Natural killer cell treated with Interleukin-12 subunit alpha and Interleukin-12 subunit beta and Interleukin-15 and Interleukin-18, amount 100 ng/mL, for 72 hours (primary cell): ENCODE results near the gene CENPI. TPM values are rescaled to one million over a fixed set of nuclear protein-coding genes. Genes with fewer than 3 reads are reported as not detected.
"Not testable (repeated sequence)": the region's sequence is repeated elsewhere in the genome, so short reads cannot be mapped to it uniquely, and the experiment has no call there.

Experiments used
- ATAC-seq, 2 donors: fragments of 150-1000 bp; cut with Tn5 transposase in 1 of 2; sonication (Bioruptor Pico), chemical (Tn5 transposase) in 1 of 2; 2 replicates each; pipeline ENCODE4 v1.10.0; 2021
- DNase-seq: peaks from one replicate; pipeline ENCODE4 v3.0.0; 2022; ENCODE audit warnings: low spot score
- H3K27ac Mint-ChIP-seq, 2 donors: 1 replicate in 1 of 2; 2 replicates in 1 of 2; pipeline ENCODE4 v1.8.0; 2022; ENCODE audit warnings: mixed read lengths in 2 of 2, mild to moderate bottlenecking in 1 of 2, moderate library complexity in 1 of 2
- H3K27me3 Mint-ChIP-seq, 2 donors: 1 replicate in 1 of 2; 2 replicates in 1 of 2; pipeline ENCODE4 v1.8.0; 2022; ENCODE audit warnings: mixed read lengths in 2 of 2
- H3K36me3 Mint-ChIP-seq: one replicate; pipeline ENCODE4 v1.8.0; 2022; ENCODE audit warnings: mixed read lengths
- H3K4me1 Mint-ChIP-seq, 2 donors: 1 replicate in 1 of 2; 2 replicates in 1 of 2; pipeline ENCODE4 v1.8.0; 2022; ENCODE audit warnings: low read depth in 2 of 2, mixed read lengths in 2 of 2, mild to moderate bottlenecking in 1 of 2
- H3K4me3 Mint-ChIP-seq: one replicate; pipeline ENCODE4 v1.8.0; 2022; ENCODE audit warnings: mixed read lengths
- H3K9me3 Mint-ChIP-seq: 2 replicates; pipeline ENCODE4 v1.8.0; 2022; ENCODE audit warnings: mixed read lengths
- total RNA-seq, 2 donors: library from RNA; stranded (reverse); gene quantifications; one replicate each; pipeline ENCODE4 v1.2.3, GENCODE V29; 2022

The CENPI gene, protein sequence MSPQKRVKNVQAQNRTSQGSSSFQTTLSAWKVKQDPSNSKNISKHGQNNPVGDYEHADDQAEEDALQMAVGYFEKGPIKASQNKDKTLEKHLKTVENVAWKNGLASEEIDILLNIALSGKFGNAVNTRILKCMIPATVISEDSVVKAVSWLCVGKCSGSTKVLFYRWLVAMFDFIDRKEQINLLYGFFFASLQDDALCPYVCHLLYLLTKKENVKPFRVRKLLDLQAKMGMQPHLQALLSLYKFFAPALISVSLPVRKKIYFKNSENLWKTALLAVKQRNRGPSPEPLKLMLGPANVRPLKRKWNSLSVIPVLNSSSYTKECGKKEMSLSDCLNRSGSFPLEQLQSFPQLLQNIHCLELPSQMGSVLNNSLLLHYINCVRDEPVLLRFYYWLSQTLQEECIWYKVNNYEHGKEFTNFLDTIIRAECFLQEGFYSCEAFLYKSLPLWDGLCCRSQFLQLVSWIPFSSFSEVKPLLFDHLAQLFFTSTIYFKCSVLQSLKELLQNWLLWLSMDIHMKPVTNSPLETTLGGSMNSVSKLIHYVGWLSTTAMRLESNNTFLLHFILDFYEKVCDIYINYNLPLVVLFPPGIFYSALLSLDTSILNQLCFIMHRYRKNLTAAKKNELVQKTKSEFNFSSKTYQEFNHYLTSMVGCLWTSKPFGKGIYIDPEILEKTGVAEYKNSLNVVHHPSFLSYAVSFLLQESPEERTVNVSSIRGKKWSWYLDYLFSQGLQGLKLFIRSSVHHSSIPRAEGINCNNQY
- total RNA-seq, result 10 to 100 TPM; 18.3 to 38.7 TPM

- Mint-ChIP-seq H3K4me3 (peak within 1 kb of the TSS; percentile 90), H3K4me1 (peaks cover 11 to 19% of the 10 kb centered on the region in 2 donors), H3K36me3 (peaks cover 7% of the 10 kb centered on the region), H3K27me3 (peaks cover 0 to 3% of the 10 kb centered on the region in 2 donors), H3K9me3 (no peaks in the 10 kb centered on the region), H3K27ac (peak within 1 kb of the TSS; percentile 24 to 67)
- ATAC-seq (peak; percentile 100), DNase-seq (peak; percentile 95)
Measured at GRCh38 chrX:101097546-101098453, at the start of gene CENPI. Gene CENPI, plus strand, starts transcription at chrX:101098204. Its CDS starts 2,867 bp downstream, at chrX:101101071.

DNA sequence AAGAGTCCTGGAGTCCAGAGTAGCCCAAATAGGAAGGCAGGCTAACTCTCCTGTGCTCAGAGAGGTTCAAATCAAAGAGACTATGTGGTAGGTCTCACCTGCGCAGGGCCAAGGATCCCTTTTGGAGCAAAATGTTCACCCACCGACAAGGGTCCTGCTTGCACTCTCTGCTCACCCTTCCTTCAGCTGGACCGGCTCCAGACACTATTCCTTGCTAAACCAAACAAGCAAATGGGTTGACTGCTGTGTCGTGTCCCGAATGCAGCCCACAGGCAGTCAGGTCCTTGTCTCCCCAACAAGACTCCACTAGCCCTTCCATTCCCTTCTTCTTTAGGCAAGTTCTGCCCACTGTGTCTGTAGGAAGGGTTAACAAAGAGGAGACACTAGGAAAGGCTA is 46.9 kb upstream of the CENPI start:
- Mint-ChIP-seq H3K4me1 (peaks cover 8 to 18% of the 10 kb centered on the region in 2 donors), H3K36me3 (no peaks in the 10 kb centered on the region), H3K9me3 (no peaks in the 10 kb centered on the region), H3K4me3 (peak overlapping the region; percentile 89), H3K27me3 (no peaks in the 10 kb centered on the region), H3K27ac (peak overlapping the region; percentile 91 to 96)
- DNase-seq, result no peak
- ATAC-seq, result no peak

DNA sequence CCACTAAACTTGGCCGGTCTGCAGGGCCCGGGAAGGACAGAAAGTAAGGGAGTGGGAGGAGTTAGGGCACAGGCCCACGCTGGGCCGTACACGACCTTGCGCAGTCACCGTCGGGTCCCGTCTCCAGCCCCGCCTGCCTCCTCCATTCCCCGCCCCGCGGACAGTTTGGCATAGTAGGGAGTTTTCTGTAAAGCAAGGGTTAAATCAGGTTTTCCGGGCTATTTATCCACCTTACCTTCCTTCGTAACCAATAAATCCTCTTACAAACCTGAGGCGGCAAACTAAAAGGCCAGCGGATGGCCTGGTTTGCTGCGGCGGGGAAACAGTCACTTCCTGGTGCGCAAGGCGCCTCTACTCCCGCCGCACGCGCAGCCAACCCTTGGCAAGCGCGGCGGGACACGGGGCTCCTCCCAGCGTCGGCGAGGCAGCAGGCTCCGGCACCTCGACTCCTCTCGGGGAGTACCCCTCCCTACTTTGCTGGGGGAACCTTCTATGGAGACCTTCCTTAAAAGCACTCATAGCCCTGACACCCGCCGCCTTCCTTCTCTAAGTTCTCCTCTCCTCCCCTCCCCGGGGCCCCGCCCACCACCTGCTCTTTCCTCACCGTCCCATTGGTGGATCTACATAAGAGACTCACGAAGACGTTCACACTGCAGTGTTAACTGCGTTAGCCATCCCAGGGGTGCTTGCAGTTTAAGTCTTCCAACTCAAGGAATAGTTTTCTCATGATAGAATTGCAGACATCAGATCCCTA is 46.3 kb upstream of the CENPI start, which contains the start of gene TRMT2B:
Gene TRMT2B (minus strand): TSS at position 563 of the 754 bp plus-strand sequence. CDS start 9,822 bp downstream, outside the sequence.
- Mint-ChIP-seq H3K9me3 (no peaks in the 10 kb centered on the region), H3K4me1 (peaks cover 12 to 19% of the 10 kb centered on the region in 2 donors), H3K36me3 (peaks cover 1% of the 10 kb centered on the region), H3K27ac (peak within 1 kb of the TSS; percentile 91 to 96), H3K27me3 (peaks cover 0 to 1% of the 10 kb centered on the region in 2 donors), H3K4me3 (peak within 1 kb of the TSS; percentile 89)
- peak; percentile 94 for ATAC-seq
- peak; percentile 77 for DNase-seq

GRCh38 chrX:101056551-101056950 is 41.5 kb upstream of the CENPI start:
- not testable (repeated sequence) for H3K36me3 Mint-ChIP-seq, DNase-seq, H3K9me3 Mint-ChIP-seq, ATAC-seq
- Mint-ChIP-seq H3K27ac (peak overlapping the region in 1 of 2 donors; percentile 36), H3K4me3 (peak overlapping the region; percentile 54), H3K27me3 (peaks cover 0 to 12% of the 10 kb centered on the region in 2 donors), H3K4me1 (peaks cover 10 to 11% of the 10 kb centered on the region in 2 donors)

DNA sequence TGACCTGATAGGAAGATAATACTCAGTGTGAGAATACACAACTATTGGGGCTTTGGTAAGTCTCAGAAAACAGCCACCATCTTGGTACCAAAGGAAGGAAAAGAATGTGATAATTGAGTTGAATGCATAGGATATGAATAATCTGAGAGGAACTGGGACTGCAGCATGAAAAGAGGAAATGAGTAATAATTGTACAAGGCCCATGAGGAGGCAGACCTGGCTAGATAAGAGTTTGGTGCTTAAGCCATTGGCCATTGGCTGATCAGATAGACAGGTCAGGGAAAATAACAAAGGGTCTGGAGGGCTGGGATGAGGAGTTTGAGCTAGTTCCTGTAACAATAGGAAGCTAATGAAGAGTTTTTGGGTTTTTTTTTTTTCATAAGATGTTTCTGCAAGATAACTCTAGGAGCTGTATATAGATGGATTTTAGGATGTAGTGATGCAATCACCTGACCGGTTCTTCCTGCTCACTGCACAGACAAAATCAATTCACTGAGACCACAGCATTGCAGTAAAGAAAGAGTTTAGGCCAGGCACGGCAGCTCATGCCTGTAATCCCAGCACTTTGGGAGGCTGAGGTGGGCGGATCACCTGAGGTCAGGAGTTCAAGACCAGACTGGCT is 40.8 kb upstream of the CENPI start:
- Mint-ChIP-seq H3K27ac (peak overlapping the region in 1 of 2 donors; percentile 36), H3K4me1 (peaks cover 7 to 11% of the 10 kb centered on the region in 2 donors), H3K27me3 (peaks cover 0 to 12% of the 10 kb centered on the region in 2 donors), H3K4me3 (peak overlapping the region; percentile 54), H3K9me3 (no peaks in the 10 kb centered on the region), H3K36me3 (peaks cover 5% of the 10 kb centered on the region)
- ATAC-seq (peak in 1 of 2 donors; percentile 74), DNase-seq (no peak)

DNA sequence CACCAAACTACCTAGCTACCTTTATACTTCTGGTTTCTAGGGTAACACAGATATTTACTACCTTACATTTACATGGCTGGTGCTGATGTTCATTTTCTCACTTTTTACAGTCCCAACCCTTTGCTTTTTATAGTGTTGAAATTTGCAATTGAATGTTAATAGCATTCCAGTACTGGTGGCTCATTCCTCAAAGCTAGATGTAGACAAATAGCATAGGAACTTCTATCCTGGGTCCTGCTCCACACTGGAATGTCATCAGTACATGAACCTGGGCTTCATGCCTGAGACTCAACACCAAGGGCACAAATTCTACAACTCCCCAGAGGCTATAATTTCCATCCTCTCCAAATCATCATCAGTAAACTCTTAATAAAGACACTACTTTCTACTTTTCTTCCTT is 35.8 kb upstream of the CENPI start:
- no peak for DNase-seq
- Mint-ChIP-seq H3K4me1 (peaks cover 2 to 3% of the 10 kb centered on the region in 2 donors), H3K27me3 (peaks cover 0 to 11% of the 10 kb centered on the region in 2 donors), H3K4me3 (no peak overlapping the region), H3K27ac (no peak overlapping the region), H3K36me3 (no peaks in the 10 kb centered on the region), H3K9me3 (no peaks in the 10 kb centered on the region)
- no peak for ATAC-seq

GRCh38 chrX:101071582-101071981 is 26.4 kb upstream of the CENPI start:
- Mint-ChIP-seq H3K36me3 (no peaks in the 10 kb centered on the region), H3K4me3 (no peak overlapping the region), H3K27me3 (no peaks in the 10 kb centered on the region), H3K9me3 (no peaks in the 10 kb centered on the region), H3K4me1 (no peaks in the 10 kb centered on the region), H3K27ac (no peak overlapping the region)
- ATAC-seq, result no peak
- DNase-seq, result no peak

- no peak within 1 kb of the TSS for H3K27ac Mint-ChIP-seq
- no peaks in the 10 kb centered on the region for H3K36me3 Mint-ChIP-seq
- peaks cover 0 to 5% of the 10 kb centered on the region in 2 donors for H3K4me1 Mint-ChIP-seq
- H3K4me3 Mint-ChIP-seq, result no peak within 1 kb of the TSS
- no peak for DNase-seq
- ATAC-seq, result peak in 1 of 2 donors; percentile 40
- peaks cover 14 to 30% of the 10 kb centered on the region in 2 donors for H3K27me3 Mint-ChIP-seq
- no peaks in the 10 kb centered on the region for H3K9me3 Mint-ChIP-seq
Measured at GRCh38 chrX:101078716-101079598, 19.0 kb upstream of the CENPI start, which contains the start of gene TMEM35A. Gene TMEM35A, plus strand, starts transcription at chrX:101078879. Its CDS starts 124 bp downstream, at chrX:101079003.

DNA sequence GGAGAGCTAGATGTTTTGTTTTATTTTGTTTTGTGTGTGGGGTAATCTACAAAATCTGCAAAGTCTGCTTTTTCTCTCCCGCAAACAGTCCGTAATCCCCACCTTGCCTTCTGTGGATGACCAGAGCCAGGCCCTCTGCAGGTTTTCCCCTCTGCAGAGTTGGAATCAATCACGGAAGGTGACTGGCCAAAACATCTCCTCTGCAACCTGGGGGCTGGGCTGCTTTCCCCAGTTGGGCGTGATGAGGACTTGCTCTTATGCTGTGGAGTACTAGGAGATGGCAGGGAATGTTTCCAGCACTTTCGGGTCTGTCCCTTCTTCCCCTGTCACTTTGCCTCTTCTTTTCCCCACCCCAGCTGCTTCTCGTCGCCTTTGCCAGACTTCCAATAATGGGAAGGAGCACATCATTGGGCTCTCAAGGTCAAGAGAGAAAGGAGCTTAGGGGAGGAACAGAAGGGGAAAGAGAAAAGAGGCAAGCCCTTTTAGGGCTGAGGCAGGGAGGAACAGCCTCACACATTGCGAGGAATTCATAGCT is 18.2 kb upstream of the CENPI start:
- Mint-ChIP-seq H3K27me3 (peaks cover 14 to 32% of the 10 kb centered on the region in 2 donors), H3K4me3 (no peak overlapping the region), H3K4me1 (peaks cover 0 to 5% of the 10 kb centered on the region in 2 donors), H3K9me3 (no peaks in the 10 kb centered on the region), H3K27ac (no peak overlapping the region), H3K36me3 (no peaks in the 10 kb centered on the region)
- ATAC-seq (no peak), DNase-seq (no peak)

DNA sequence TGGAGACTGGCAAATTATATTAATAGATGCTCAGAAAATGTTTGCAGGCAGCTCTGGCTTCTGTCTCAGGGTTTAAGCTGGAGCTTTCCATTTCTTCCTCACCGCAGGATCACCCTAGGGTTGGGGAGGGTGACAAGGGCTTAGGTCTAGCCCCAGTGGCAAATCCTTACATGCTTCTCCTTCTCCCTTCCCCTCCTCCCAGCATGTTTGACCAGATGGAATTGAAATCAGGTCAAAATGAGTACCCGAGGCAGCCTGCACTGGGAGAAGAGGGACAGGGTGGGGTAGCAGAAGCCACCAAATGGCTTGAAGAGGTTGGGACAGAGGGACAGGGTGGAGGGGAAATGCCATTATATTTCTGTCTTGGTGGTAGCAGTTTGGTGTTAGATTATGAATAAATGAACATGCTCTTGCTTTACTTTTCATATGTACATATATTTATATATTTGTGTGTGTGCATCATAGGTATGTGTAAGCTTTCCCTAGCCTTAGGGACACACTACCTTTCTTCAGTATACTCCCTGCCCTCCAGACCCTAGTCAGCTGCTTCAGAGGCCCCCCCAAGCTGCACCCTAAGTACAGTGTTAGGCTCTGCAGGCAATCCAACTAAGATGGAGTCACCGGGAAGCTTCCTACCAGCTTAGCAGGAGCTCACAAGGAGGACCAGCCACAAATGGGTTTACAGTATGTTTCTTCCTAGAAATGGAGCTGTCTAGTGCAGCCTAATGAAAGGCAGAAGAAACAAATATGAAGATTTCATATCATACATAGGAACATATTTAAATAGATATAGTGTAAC is 17.5 kb upstream of the CENPI start:
- Mint-ChIP-seq H3K36me3 (no peaks in the 10 kb centered on the region), H3K4me1 (peaks cover 0 to 5% of the 10 kb centered on the region in 2 donors), H3K4me3 (no peak overlapping the region), H3K9me3 (no peaks in the 10 kb centered on the region), H3K27me3 (peaks cover 14 to 33% of the 10 kb centered on the region in 2 donors), H3K27ac (no peak overlapping the region)
- DNase-seq (no peak), ATAC-seq (peak in 1 of 2 donors; percentile 36)

DNA sequence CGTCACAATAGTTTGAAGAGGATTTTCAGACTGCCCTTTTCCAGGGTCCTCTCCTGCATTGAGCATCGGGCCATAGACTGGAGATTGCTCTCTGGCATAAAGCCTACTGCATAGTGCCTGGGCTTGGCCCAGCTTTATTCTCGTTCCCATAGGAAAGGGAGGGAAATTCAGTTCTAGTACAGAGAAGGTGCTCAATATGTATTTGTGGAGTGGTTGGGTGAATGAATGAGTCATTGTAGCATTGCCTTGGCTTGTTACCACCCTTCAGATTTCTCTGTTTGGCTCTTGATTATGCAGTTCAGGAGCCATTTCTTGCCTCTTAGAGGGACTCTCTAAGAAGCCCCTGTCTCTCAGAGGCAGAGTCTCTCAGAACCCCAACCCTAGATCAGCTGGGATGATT is 16.8 kb upstream of the CENPI start:
- DNase-seq (no peak), ATAC-seq (no peak)
- H3K36me3 Mint-ChIP-seq, result no peaks in the 10 kb centered on the region
- H3K27me3 Mint-ChIP-seq, result peaks cover 14 to 33% of the 10 kb centered on the region in 2 donors
- H3K27ac Mint-ChIP-seq, result no peak overlapping the region
- no peaks in the 10 kb centered on the region for H3K9me3 Mint-ChIP-seq
- H3K4me1 Mint-ChIP-seq, result peaks cover 0 to 5% of the 10 kb centered on the region in 2 donors
- H3K4me3 Mint-ChIP-seq, result no peak overlapping the region
